ENCODE results near the gene RPS18. TPM values are rescaled to one million over a fixed set of nuclear protein-coding genes. Genes with fewer than 3 reads are reported as not detected.

The RPS18 gene
- total and polyA plus RNA-seq, 2 of the 13 experiments (the other 11 are each of a cell fraction or from before 2014, with no cell fraction given) = 3,896 to 5,806 TPM

DNA sequence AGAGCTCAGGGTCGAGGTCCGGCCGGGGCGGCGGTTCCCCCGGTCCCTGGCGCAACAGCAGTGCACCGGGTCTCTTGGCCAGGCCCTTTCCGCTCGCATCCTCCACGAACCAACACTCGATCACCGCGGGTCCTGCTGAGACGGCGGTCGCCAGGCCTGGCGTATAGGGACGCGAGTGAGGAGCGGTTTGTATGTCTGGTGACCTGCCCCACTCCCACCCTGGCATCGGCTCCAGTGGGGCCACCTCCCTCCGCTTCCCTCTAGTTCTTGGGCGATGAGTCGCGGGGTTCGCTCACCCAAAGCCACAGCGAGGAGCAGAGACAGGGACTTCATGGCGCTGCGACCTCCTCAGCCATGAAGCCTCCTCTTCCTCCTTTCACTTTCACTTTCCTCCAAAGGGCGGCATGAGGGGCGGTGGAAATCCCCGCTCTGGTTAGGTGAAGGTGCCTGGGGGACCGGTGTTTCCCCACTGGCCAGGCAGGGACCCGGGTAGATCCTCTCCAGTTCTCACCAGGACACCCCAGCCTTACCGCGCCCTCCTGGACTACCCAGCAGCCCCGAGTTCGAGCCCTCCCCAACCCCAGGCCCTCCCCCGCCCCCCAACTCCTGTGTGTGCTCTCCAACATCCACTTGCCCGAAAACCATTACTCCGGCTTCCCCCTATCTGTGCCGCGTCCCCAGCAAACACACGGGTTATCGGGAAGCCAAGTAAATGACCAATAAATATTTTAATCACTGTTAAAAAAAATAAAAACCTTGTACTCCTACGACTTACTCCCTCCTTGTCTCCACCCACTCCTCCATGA lies 42.0 kb downstream of the RPS18 start, which contains the start of gene TAPBP (continued):
- TF ChIP-seq ZNF329 (CRISPR knock-in tag; IDR thresholded peaks at IDR 0.05; ENCODE audit: low read depth) = 0 out of 2 replicates have a peak, but pooled peaks have one; percentile 34
- peak; percentile 86 for TF ChIP-seq ZNF430 (CRISPR knock-in tag; IDR thresholded peaks at IDR 0.05)
- TF ChIP-seq NR2F1 (CRISPR knock-in tag; IDR thresholded peaks at IDR 0.05) = peak in 1 of 2 experiments; percentile 34; a peak in 1 of 4 replicates
- TF ChIP-seq ZFYVE20 (CRISPR knock-in tag; IDR thresholded peaks at IDR 0.05; ENCODE audit: borderline replicate concordance, low read depth) = peak; percentile 76; the same call in 1 of the 2 replicates
- TF ChIP-seq KDM3A (CRISPR knock-in tag; IDR thresholded peaks at IDR 0.05; ENCODE audit: low read depth) = peak; percentile 18; the same call in 1 of the 2 replicates
- peak; percentile 78; the same call in 1 of the 2 replicates for TF ChIP-seq DMAP1 (CRISPR knock-in tag; IDR thresholded peaks at IDR 0.05)
- TF ChIP-seq GPN1 (CRISPR knock-in tag; IDR thresholded peaks at IDR 0.05; ENCODE audit: borderline replicate concordance) = no peak
- TF ChIP-seq PITX1 (CRISPR knock-in tag; IDR thresholded peaks at IDR 0.05) = 0 out of 2 replicates have a peak, but pooled peaks have one; percentile 42
- peak; percentile 91; the same call in 1 of the 2 replicates for TF ChIP-seq ZNF556 (CRISPR knock-in tag; IDR thresholded peaks at IDR 0.05; ENCODE audit: borderline replicate concordance)
- TF ChIP-seq, protein P1, sequence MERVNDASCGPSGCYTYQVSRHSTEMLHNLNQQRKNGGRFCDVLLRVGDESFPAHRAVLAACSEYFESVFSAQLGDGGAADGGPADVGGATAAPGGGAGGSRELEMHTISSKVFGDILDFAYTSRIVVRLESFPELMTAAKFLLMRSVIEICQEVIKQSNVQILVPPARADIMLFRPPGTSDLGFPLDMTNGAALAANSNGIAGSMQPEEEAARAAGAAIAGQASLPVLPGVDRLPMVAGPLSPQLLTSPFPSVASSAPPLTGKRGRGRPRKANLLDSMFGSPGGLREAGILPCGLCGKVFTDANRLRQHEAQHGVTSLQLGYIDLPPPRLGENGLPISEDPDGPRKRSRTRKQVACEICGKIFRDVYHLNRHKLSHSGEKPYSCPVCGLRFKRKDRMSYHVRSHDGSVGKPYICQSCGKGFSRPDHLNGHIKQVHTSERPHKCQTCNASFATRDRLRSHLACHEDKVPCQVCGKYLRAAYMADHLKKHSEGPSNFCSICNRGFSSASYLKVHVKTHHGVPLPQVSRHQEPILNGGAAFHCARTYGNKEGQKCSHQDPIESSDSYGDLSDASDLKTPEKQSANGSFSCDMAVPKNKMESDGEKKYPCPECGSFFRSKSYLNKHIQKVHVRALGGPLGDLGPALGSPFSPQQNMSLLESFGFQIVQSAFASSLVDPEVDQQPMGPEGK (CRISPR knock-in tag; IDR thresholded peaks at IDR 0.05) = peak; percentile 44; the same call in 1 of the 2 replicates
- no peak for TF ChIP-seq FOXP4 (CRISPR knock-in tag; IDR thresholded peaks at IDR 0.05)
- no peak for TF ChIP-seq ZBTB21 (CRISPR knock-in tag; IDR thresholded peaks at IDR 0.05)
- peak; percentile 91; the same call in 1 of the 2 replicates for TF ChIP-seq ZNF605 (CRISPR knock-in tag; IDR thresholded peaks at IDR 0.05)
- TF ChIP-seq MYPOP (CRISPR knock-in tag; IDR thresholded peaks at IDR 0.05) = 0 out of 2 replicates have a peak, but pooled peaks have one; percentile 79

All from HepG2 (cell line).